Liver (tissue), 9 donors: ENCODE data around the gene MAN1A2. TPM values are rescaled to one million over a fixed set of nuclear protein-coding genes. Genes with fewer than 3 reads are reported as not detected.

Source experiments
- DNase-seq: peaks from one replicate; pipeline ENCODE4 v3.0.0-alpha.2; 2017; ENCODE audit warnings: low spot score
- H3K27ac ChIP-seq, 2 donors: one replicate each; pipeline ENCODE4 v1.7.0; 2013; ENCODE audit warnings: inconsistent platforms in 2 of 2, low read length in 2 of 2, control low read depth in 1 of 2, low read depth in 1 of 2, mild to moderate bottlenecking in 1 of 2
- H3K27me3 ChIP-seq, 4 donors: one replicate each; pipeline versions ENCODE4 v1.6.1 to v1.7.0; 2013; ENCODE audit warnings: low read length in 3 of 4, inconsistent platforms in 1 of 4, mild to moderate bottlenecking in 1 of 4, moderate library complexity in 1 of 4; ENCODE audit not compliant: control insufficient read depth in 4 of 4, insufficient read depth in 4 of 4
- H3K36me3 ChIP-seq, 4 donors: one replicate each; pipeline versions ENCODE4 v1.6.1 to v1.7.0; 2013; ENCODE audit warnings: low read length in 3 of 4, mild to moderate bottlenecking in 3 of 4, low read depth in 1 of 4, moderate library complexity in 1 of 4; ENCODE audit not compliant: control insufficient read depth in 4 of 4, insufficient read depth in 3 of 4
- H3K4me1 ChIP-seq, 4 donors: one replicate each; pipeline versions ENCODE4 v1.6.1 to v1.7.0; 2013; ENCODE audit warnings: low read length in 3 of 4, mild to moderate bottlenecking in 3 of 4, moderate library complexity in 1 of 4; ENCODE audit not compliant: control insufficient read depth in 4 of 4, insufficient read depth in 4 of 4
- H3K4me3 ChIP-seq, 3 donors: one replicate each; pipeline versions ENCODE4 v1.6.1 to v1.7.0; 2013; ENCODE audit warnings: low read length in 3 of 3, control low read depth in 1 of 3, low read depth in 1 of 3, mild to moderate bottlenecking in 1 of 3
- H3K9ac ChIP-seq, 2 donors: one replicate each; pipeline ENCODE4 v1.7.0; 2013; ENCODE audit warnings: low read length in 2 of 2, mild to moderate bottlenecking in 2 of 2, moderate library complexity in 2 of 2, control low read depth in 1 of 2, low read depth in 1 of 2
- H3K9me3 ChIP-seq, 4 donors: one replicate each; pipeline versions ENCODE4 v1.6.1 to v1.7.0; 2013; ENCODE audit warnings: low read length in 3 of 4; ENCODE audit not compliant: control insufficient read depth in 4 of 4
- CTCF ChIP-seq: fragments of 150-350 bp; IDR thresholded peaks from 2 replicates; pipeline ENCODE4 v1.5.1; 2017; ENCODE audit warnings: improper control_type of control experiment, low read depth, low read length; ENCODE audit not compliant: missing input control
- EGR1 ChIP-seq, 2 donors: IDR thresholded peaks; 2 replicates each; pipeline ENCODE4 v1.6.1; 2016 to 2018; ENCODE audit warnings: antibody characterized with exemption in 2 of 2, low read depth in 2 of 2
- FOXA1 ChIP-seq: IDR thresholded peaks from 2 replicates; pipeline ENCODE4 v1.6.1; 2016; ENCODE audit warnings: antibody characterized with exemption
- FOXA2 ChIP-seq: IDR thresholded peaks from 2 replicates; pipeline ENCODE4 v1.6.1; 2016; ENCODE audit warnings: antibody characterized with exemption
- GABPA ChIP-seq, 2 donors: IDR thresholded peaks in 1 of 2; conservative IDR thresholded peaks in 1 of 2; 2 replicates each; pipeline ENCODE4 v1.6.1; 2016; ENCODE audit warnings: antibody characterized with exemption in 2 of 2, mild to moderate bottlenecking in 1 of 2, moderate library complexity in 1 of 2
- HNF4A ChIP-seq, 2 donors: conservative IDR thresholded peaks; 2 replicates each; pipeline ENCODE4 v1.6.1; 2016; ENCODE audit warnings: antibody characterized with exemption in 2 of 2, mild to moderate bottlenecking in 2 of 2
- HNF4G ChIP-seq: IDR thresholded peaks from 2 replicates; pipeline ENCODE4 v1.6.1; 2016; ENCODE audit warnings: antibody characterized with exemption
- JUND ChIP-seq, 2 donors: IDR thresholded peaks; 2 replicates each; pipeline ENCODE4 v1.6.1; 2016; ENCODE audit warnings: antibody characterized with exemption in 2 of 2
- NR2F2 ChIP-seq: IDR thresholded peaks from 2 replicates; pipeline ENCODE4 v1.6.1; 2016; ENCODE audit warnings: antibody characterized with exemption
- RAD21 ChIP-seq, 2 donors: IDR thresholded peaks; 2 replicates each; pipeline ENCODE4 v1.6.1; 2016; ENCODE audit warnings: antibody characterized with exemption in 2 of 2, mild to moderate bottlenecking in 2 of 2
- RXRA ChIP-seq, 2 donors: IDR thresholded peaks; 2 replicates each; pipeline ENCODE4 v1.6.1; 2017 to 2018; ENCODE audit warnings: antibody characterized with exemption in 2 of 2, mild to moderate bottlenecking in 1 of 2
- SP1 ChIP-seq: IDR thresholded peaks from 2 replicates; pipeline ENCODE4 v1.6.1; 2018; ENCODE audit warnings: antibody characterized with exemption, mild to moderate bottlenecking
- TAF1 ChIP-seq: conservative IDR thresholded peaks from 2 replicates; pipeline ENCODE4 v1.6.1; 2016; ENCODE audit warnings: antibody characterized with exemption, mild to moderate bottlenecking
- YY1 ChIP-seq: IDR thresholded peaks from 2 replicates; pipeline ENCODE4 v1.6.1; 2016; ENCODE audit warnings: antibody characterized with exemption, mild to moderate bottlenecking
- WGBS: extraction: QIAGEN DNeasy Blood & Tissue Kit; methylation state at CpG from one replicate; pipeline ENCODE4 v1.1.7; 2013; 5-methylcytosine and 5-hydroxymethylcytosine counted together
- polyA plus RNA-seq, 2 donors: library from polyadenylated mRNA; stranded (reverse) in 1 of 2; unstranded in 1 of 2; fragments of 200-250 nt in 1 of 2; fragments of >200 nt in 1 of 2; fragmentation: Nextera tagmentation in 1 of 2; extraction: Ambion mirVana in 1 of 2; gene quantifications; one replicate each; pipeline versions ENCODE4 v1.2.1 to v1.2.3, GENCODE V29; 2013 to 2015
- total RNA-seq, 2 donors: library from RNA; depleted of rRNA; stranded (reverse); fragments of >200 nt; gene quantifications; one replicate each; pipeline ENCODE4 v1.2.3, GENCODE V29; 2014
- TF ChIP-seq, protein P1 (sequence below): IDR thresholded peaks from 2 replicates; pipeline ENCODE4 v1.6.1; 2016; ENCODE audit warnings: antibody characterized with exemption
- TF ChIP-seq, protein P2 (sequence below): IDR thresholded peaks from 2 replicates; pipeline ENCODE4 v1.6.1; 2016; ENCODE audit warnings: antibody characterized with exemption
- TF ChIP-seq, protein P3 (sequence below): IDR thresholded peaks from 2 replicates; pipeline ENCODE4 v1.6.1; 2016; ENCODE audit warnings: antibody characterized with exemption
- TF ChIP-seq, protein P4 (sequence below): IDR thresholded peaks from 2 replicates; pipeline ENCODE4 v1.6.1; 2016; ENCODE audit warnings: antibody characterized with exemption, mild to moderate bottlenecking
- donor health status: healthy.
- donor health status: healthy.
- donor health status: healthy.
- donor health status: healthy.
- donor health status: healthy.

Gene MAN1A2
- total and polyA plus RNA-seq, 4 donors = 10.9 to 58.7 (median 25.1) TPM

GRCh38 chr1:117523111-117523510 lies 155.9 kb downstream of the MAN1A2 start:
- Histone ChIP-seq H3K36me3 (no peaks in the 10 kb centered on the region), H3K9ac (no peak overlapping the region), H3K4me1 (peaks cover 2 to 12% (median 10%) of the 10 kb centered on the region in 4 donors), H3K27me3 (no peaks in the 10 kb centered on the region), H3K27ac (no peak overlapping the region), H3K9me3 (no peaks in the 10 kb centered on the region), H3K4me3 (no peak overlapping the region)
- DNase-seq = no peak
- 96% methylated on average over 1 of the region's 1 CpG for WGBS
- no peak for TF ChIP-seq TAF1
- no peak for TF ChIP-seq YY1
- TF ChIP-seq, protein P1, sequence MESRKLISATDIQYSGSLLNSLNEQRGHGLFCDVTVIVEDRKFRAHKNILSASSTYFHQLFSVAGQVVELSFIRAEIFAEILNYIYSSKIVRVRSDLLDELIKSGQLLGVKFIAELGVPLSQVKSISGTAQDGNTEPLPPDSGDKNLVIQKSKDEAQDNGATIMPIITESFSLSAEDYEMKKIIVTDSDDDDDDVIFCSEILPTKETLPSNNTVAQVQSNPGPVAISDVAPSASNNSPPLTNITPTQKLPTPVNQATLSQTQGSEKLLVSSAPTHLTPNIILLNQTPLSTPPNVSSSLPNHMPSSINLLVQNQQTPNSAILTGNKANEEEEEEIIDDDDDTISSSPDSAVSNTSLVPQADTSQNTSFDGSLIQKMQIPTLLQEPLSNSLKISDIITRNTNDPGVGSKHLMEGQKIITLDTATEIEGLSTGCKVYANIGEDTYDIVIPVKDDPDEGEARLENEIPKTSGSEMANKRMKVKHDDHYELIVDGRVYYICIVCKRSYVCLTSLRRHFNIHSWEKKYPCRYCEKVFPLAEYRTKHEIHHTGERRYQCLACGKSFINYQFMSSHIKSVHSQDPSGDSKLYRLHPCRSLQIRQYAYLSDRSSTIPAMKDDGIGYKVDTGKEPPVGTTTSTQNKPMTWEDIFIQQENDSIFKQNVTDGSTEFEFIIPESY = no peak
- no peak for TF ChIP-seq HNF4G
- TF ChIP-seq, protein P2, sequence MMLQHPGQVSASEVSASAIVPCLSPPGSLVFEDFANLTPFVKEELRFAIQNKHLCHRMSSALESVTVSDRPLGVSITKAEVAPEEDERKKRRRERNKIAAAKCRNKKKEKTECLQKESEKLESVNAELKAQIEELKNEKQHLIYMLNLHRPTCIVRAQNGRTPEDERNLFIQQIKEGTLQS = no peak
- no peak for TF ChIP-seq SP1
- no peak for TF ChIP-seq RAD21 (IDR thresholded peaks at IDR 0.05)
- TF ChIP-seq RXRA (IDR thresholded peaks at IDR 0.05) = no peak
- TF ChIP-seq FOXA2 = no peak
- TF ChIP-seq HNF4A (conservative IDR thresholded peaks at IDR 0.05) = no peak
- no peak for TF ChIP-seq FOXA1
- TF ChIP-seq, protein P3, sequence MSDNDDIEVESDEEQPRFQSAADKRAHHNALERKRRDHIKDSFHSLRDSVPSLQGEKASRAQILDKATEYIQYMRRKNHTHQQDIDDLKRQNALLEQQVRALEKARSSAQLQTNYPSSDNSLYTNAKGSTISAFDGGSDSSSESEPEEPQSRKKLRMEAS = no peak
- TF ChIP-seq CTCF = no peak
- TF ChIP-seq EGR1 (IDR thresholded peaks at IDR 0.05; ENCODE audit: low read depth in 2 of 2) = no peak
- no peak for TF ChIP-seq NR2F2
- no peak for TF ChIP-seq JUND (IDR thresholded peaks at IDR 0.05)
- TF ChIP-seq, protein P4, sequence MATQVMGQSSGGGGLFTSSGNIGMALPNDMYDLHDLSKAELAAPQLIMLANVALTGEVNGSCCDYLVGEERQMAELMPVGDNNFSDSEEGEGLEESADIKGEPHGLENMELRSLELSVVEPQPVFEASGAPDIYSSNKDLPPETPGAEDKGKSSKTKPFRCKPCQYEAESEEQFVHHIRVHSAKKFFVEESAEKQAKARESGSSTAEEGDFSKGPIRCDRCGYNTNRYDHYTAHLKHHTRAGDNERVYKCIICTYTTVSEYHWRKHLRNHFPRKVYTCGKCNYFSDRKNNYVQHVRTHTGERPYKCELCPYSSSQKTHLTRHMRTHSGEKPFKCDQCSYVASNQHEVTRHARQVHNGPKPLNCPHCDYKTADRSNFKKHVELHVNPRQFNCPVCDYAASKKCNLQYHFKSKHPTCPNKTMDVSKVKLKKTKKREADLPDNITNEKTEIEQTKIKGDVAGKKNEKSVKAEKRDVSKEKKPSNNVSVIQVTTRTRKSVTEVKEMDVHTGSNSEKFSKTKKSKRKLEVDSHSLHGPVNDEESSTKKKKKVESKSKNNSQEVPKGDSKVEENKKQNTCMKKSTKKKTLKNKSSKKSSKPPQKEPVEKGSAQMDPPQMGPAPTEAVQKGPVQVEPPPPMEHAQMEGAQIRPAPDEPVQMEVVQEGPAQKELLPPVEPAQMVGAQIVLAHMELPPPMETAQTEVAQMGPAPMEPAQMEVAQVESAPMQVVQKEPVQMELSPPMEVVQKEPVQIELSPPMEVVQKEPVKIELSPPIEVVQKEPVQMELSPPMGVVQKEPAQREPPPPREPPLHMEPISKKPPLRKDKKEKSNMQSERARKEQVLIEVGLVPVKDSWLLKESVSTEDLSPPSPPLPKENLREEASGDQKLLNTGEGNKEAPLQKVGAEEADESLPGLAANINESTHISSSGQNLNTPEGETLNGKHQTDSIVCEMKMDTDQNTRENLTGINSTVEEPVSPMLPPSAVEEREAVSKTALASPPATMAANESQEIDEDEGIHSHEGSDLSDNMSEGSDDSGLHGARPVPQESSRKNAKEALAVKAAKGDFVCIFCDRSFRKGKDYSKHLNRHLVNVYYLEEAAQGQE = no peak
- TF ChIP-seq GABPA (IDR thresholded peaks at IDR 0.05 in 1 of 2, conservative IDR thresholded peaks at IDR 0.05 in 1 of 2) = no peak
